Common myeloid progenitor, CD34-positive (primary cell): ENCODE data around the gene KRT13.

Experiments
- CTCF ChIA-PET: fragments of 350-600 bp; sonication (Branson Sonifier 250); formaldehyde crosslinking; loops from one replicate; lab custom pipeline; 2021; ENCODE audit warnings: antibody characterized with exemption; lab: Charles Lee
- POLR2A ChIA-PET: fragments of 350-600 bp; sonication (Branson Sonifier 250); formaldehyde crosslinking; loops from one replicate; lab custom pipeline; 2021; ENCODE audit warnings: antibody characterized with exemption; lab: Charles Lee
- DNase-seq, 3 donors: peaks; one replicate each; pipeline versions ENCODE4 v3.0.0 to v3.0.0-alpha.2; 2013
- H3K27ac ChIP-seq, 2 experiments: 1 replicate in 1 of 2; 2 replicates in 1 of 2; pipeline ENCODE4 v1.7.0; 2013; ENCODE audit warnings: inconsistent platforms in 2 of 2, low read length in 2 of 2, mild to moderate bottlenecking in 2 of 2, low read depth in 1 of 2, moderate library complexity in 1 of 2; ENCODE audit not compliant: severe bottlenecking in 2 of 2, insufficient read depth in 1 of 2, poor library complexity in 1 of 2
- H3K27me3 ChIP-seq, 5 experiments: replicated peaks in 2 of 5; 1 replicate in 3 of 5; 2 replicates in 2 of 5; pipeline versions ENCODE4 v1.6.1 to v1.7.0; 2013; ENCODE audit warnings: low read length in 4 of 5, mild to moderate bottlenecking in 2 of 5, moderate library complexity in 2 of 5, inconsistent platforms in 1 of 5; ENCODE audit not compliant: insufficient read depth in 5 of 5, control insufficient read depth in 4 of 5
- H3K36me3 ChIP-seq, 4 experiments: 1 replicate in 2 of 4; 2 replicates in 2 of 4; pipeline versions ENCODE4 v1.6.1 to v1.7.0; 2013; ENCODE audit warnings: low read length in 3 of 4, control low read depth in 1 of 4, mild to moderate bottlenecking in 1 of 4; ENCODE audit not compliant: control insufficient read depth in 4 of 4, insufficient read depth in 4 of 4
- H3K4me1 ChIP-seq, 4 experiments: 1 replicate in 3 of 4; 2 replicates in 1 of 4; pipeline versions ENCODE4 v1.6.1 to v1.7.1; 2013; ENCODE audit warnings: low read length in 3 of 4, mild to moderate bottlenecking in 3 of 4, control low read depth in 1 of 4, inconsistent platforms in 1 of 4, moderate library complexity in 1 of 4; ENCODE audit not compliant: control insufficient read depth in 4 of 4, insufficient read depth in 4 of 4; ENCODE audit errors: control extremely low read depth in 1 of 4
- H3K4me3 ChIP-seq, 7 experiments: 1 replicate in 4 of 7; 2 replicates in 3 of 7; pipeline versions ENCODE4 v1.5.1 to v1.7.0; 2013; ENCODE audit warnings: mild to moderate bottlenecking in 7 of 7, low read length in 6 of 7, moderate library complexity in 6 of 7, inconsistent platforms in 2 of 7, low read depth in 2 of 7, control low read depth in 1 of 7; ENCODE audit not compliant: insufficient read depth in 4 of 7, control insufficient read depth in 1 of 7; ENCODE audit errors: extremely low read depth in 1 of 7
- H3K9me3 ChIP-seq, 5 experiments: 1 replicate in 4 of 5; 2 replicates in 1 of 5; pipeline versions ENCODE4 v1.6.1 to v1.7.1; 2013; ENCODE audit warnings: low read length in 4 of 5, mild to moderate bottlenecking in 2 of 5, inconsistent platforms in 1 of 5, low read depth in 1 of 5, moderate library complexity in 1 of 5; ENCODE audit not compliant: control insufficient read depth in 4 of 5, insufficient read depth in 2 of 5; ENCODE audit errors: control extremely low read depth in 1 of 5
- WGBS: methylation state at CpG from one replicate; pipeline ENCODE4 v1.1.5; 2013; ENCODE audit not compliant: insufficient coverage; 5-methylcytosine and 5-hydroxymethylcytosine counted together

Gene KRT13

GRCh38 chr17:41481036-41481435, 24.4 kb downstream of the KRT13 start, which contains the start of gene KRT35:
Gene KRT35 (minus strand): TSS chr17:41481151. CDS start chr17:41481097, 54 bp downstream.
- H3K36me3 ChIP-seq: no peaks in the 10 kb centered on the region
- CTCF ChIA-PET: interaction anchor here (1.2 kb wide), 1 partner anchor 14 kb away, joined by 3 read pairs; no protein-coding TSS in a partner anchor
- H3K4me3 ChIP-seq: peak within 1 kb of the TSS in 1 of 7 experiments; percentile 5
- 100% methylated on average over 2 of the region's 2 CpGs for WGBS
- H3K27ac ChIP-seq: no peak within 1 kb of the TSS
- peaks cover 0 to 2% (median 0%) of the 10 kb centered on the region in 5 experiments for H3K27me3 ChIP-seq
- DNase-seq: no peak
- POLR2A ChIA-PET: no interaction called here
- no peaks in the 10 kb centered on the region for H3K4me1 ChIP-seq
- no peaks in the 10 kb centered on the region for H3K9me3 ChIP-seq

GRCh38 chr17:41480581-41480980, 24.8 kb downstream of the KRT13 start:
- H3K9me3 ChIP-seq: no peaks in the 10 kb centered on the region
- H3K36me3 ChIP-seq: no peaks in the 10 kb centered on the region
- peaks cover 0 to 2% (median 0%) of the 10 kb centered on the region in 5 experiments for H3K27me3 ChIP-seq
- DNase-seq: no peak
- H3K4me3 ChIP-seq: no peak overlapping the region
- CTCF ChIA-PET: interaction anchor here (1.2 kb wide), 1 partner anchor 15 kb away, joined by 3 read pairs; no protein-coding TSS in a partner anchor
- no peak overlapping the region for H3K27ac ChIP-seq
- POLR2A ChIA-PET: no interaction called here
- 98% methylated on average over 7 of the region's 10 CpGs for WGBS
- H3K4me1 ChIP-seq: no peaks in the 10 kb centered on the region

- H3K36me3 ChIP-seq: no peaks in the 10 kb centered on the region
- no peak overlapping the region for H3K4me3 ChIP-seq
- ChIA-PET POLR2A (no interaction called here), CTCF (interaction anchor here (0.8 to 1.2 kb wide), 2 partner anchors 15 to 69 kb away, joined by 3 read pairs; no protein-coding TSS in a partner anchor)
- DNase-seq: peak in 2 of 3 donors; percentile 9 to 12
- H3K27ac ChIP-seq: no peak overlapping the region
- 63% methylated on average over 2 of the region's 2 CpGs for WGBS
- peaks cover 0 to 2% (median 0%) of the 10 kb centered on the region in 5 experiments for H3K27me3 ChIP-seq
- H3K4me1 ChIP-seq: no peaks in the 10 kb centered on the region
- H3K9me3 ChIP-seq: no peaks in the 10 kb centered on the region
Observed at GRCh38 chr17:41480136-41480535, 25.3 kb downstream of the KRT13 start.

- ChIA-PET POLR2A (no interaction called here), CTCF (interaction anchor here (0.7 kb wide), 2 partner anchors 16 to 51 kb away, joined by 3 read pairs; no protein-coding TSS in a partner anchor)
- Histone ChIP-seq H3K4me1 (no peaks in the 10 kb centered on the region), H3K9me3 (peaks cover 0 to 2% (median 0%) of the 10 kb centered on the region in 5 experiments), H3K27me3 (peaks cover 0 to 2% (median 0%) of the 10 kb centered on the region in 5 experiments), H3K4me3 (no peak overlapping the region), H3K27ac (no peak overlapping the region), H3K36me3 (no peaks in the 10 kb centered on the region)
- no peak for DNase-seq
- WGBS: 100% methylated on average over 6 of the region's 8 CpGs
Observed at GRCh38 chr17:41478237-41478636, 27.2 kb downstream of the KRT13 start.

GRCh38 chr17:41476866-41477815, 28.3 kb downstream of the KRT13 start:
- H3K4me3 ChIP-seq: no peak overlapping the region
- H3K27me3 ChIP-seq: peaks cover 0 to 2% (median 0%) of the 10 kb centered on the region in 5 experiments
- no peak for DNase-seq
- H3K36me3 ChIP-seq: no peaks in the 10 kb centered on the region
- no peak overlapping the region for H3K27ac ChIP-seq
- ChIA-PET CTCF (no interaction called here), POLR2A (no interaction called here)
- WGBS: 94% methylated on average over 12 of the region's 22 CpGs
- no peaks in the 10 kb centered on the region for H3K4me1 ChIP-seq
- H3K9me3 ChIP-seq: peaks cover 0 to 4% (median 2%) of the 10 kb centered on the region in 5 experiments

GRCh38 chr17:41475421-41475820, 30.0 kb downstream of the KRT13 start:
- 95% methylated on average over 3 of the region's 4 CpGs for WGBS
- ChIA-PET CTCF (no interaction called here), POLR2A (no interaction called here)
- no peak for DNase-seq
- peaks cover 0 to 1% (median 0%) of the 10 kb centered on the region in 5 experiments for H3K27me3 ChIP-seq
- H3K4me3 ChIP-seq: no peak overlapping the region
- no peak overlapping the region for H3K27ac ChIP-seq
- H3K4me1 ChIP-seq: no peaks in the 10 kb centered on the region
- peaks cover 0 to 15% (median 4%) of the 10 kb centered on the region in 5 experiments for H3K9me3 ChIP-seq
- H3K36me3 ChIP-seq: no peaks in the 10 kb centered on the region

GRCh38 chr17:41474863-41475262, 30.5 kb downstream of the KRT13 start:
- H3K27ac ChIP-seq: no peak overlapping the region
- H3K27me3 ChIP-seq: peaks cover 0 to 1% (median 0%) of the 10 kb centered on the region in 5 experiments
- ChIA-PET POLR2A (no interaction called here), CTCF (no interaction called here)
- no peaks in the 10 kb centered on the region for H3K4me1 ChIP-seq
- 82% methylated on average over 7 of the region's 8 CpGs for WGBS
- H3K4me3 ChIP-seq: no peak overlapping the region
- DNase-seq: no peak
- peaks cover 0 to 15% (median 4%) of the 10 kb centered on the region in 5 experiments for H3K9me3 ChIP-seq
- no peaks in the 10 kb centered on the region for H3K36me3 ChIP-seq
